Body of pancreas (tissue), 4 donors: Measurements from ENCODE around the gene SLC38A10. TPM values are rescaled to one million over a fixed set of nuclear protein-coding genes. Genes with fewer than 3 reads are reported as not detected.
A peak's percentile ranks its signal among the peaks of the same experiment; 100 is the strongest.

Experiments used
- ATAC-seq: fragments of 150-250 bp; one replicate; pipeline ENCODE4 v1.9.1; 2016
- DNase-seq, 4 donors: peaks; one replicate each; pipeline ENCODE4 v3.0.0-alpha.2; 2019
- H3K27ac ChIP-seq, 4 donors: fragments of 200-600 bp; sonication (generic); 1 replicate in 3 of 4; 2 replicates in 1 of 4; pipeline versions ENCODE4 v1.5.1 to v1.6.1; 2016 to 2019; ENCODE audit warnings: mild to moderate bottlenecking in 1 of 4, mixed read lengths in 1 of 4, moderate library complexity in 1 of 4
- H3K27me3 ChIP-seq, 2 donors: fragments of 200-600 bp; sonication (generic); one replicate each; pipeline ENCODE4 v1.6.0; 2016; ENCODE audit warnings: mild to moderate bottlenecking in 1 of 2
- H3K36me3 ChIP-seq, 2 donors: fragments of 200-600 bp; sonication (generic); replicated peaks in 1 of 2; 2 replicates each; pipeline ENCODE4 v1.5.1; 2016; ENCODE audit warnings: low read depth in 2 of 2; ENCODE audit not compliant: insufficient read depth in 1 of 2
- H3K4me1 ChIP-seq: fragments of 200-600 bp; sonication (generic); one replicate; pipeline ENCODE4 v1.6.0; 2016
- H3K4me3 ChIP-seq, 2 donors: fragments of 200-600 bp; sonication (generic); 1 replicate in 1 of 2; 2 replicates in 1 of 2; pipeline ENCODE4 v1.5.1; 2016 to 2019
- H3K9me3 ChIP-seq, 3 donors: fragments of 200-600 bp; sonication (generic); 1 replicate in 2 of 3; 2 replicates in 1 of 3; pipeline ENCODE4 v1.5.1; 2016
- POLR2A ChIP-seq, 3 donors: fragments of 450-650 bp; IDR thresholded peaks; one replicate each; pipeline ENCODE4 v1.6.1; 2016; ENCODE audit warnings: antibody characterized with exemption in 3 of 3, mild to moderate bottlenecking in 2 of 3
- WGBS, 2 donors: methylation state at CpG; one replicate each; pipeline ENCODE4 v1.1.5; 2017; 5-methylcytosine and 5-hydroxymethylcytosine counted together
- intact Hi-C: fragments of 100-400 bp; cut with DNase I; formaldehyde crosslinking; loops from one replicate; pipeline ENCODE4 v1.15.1; 2023
- total RNA-seq, 2 donors: library from RNA; depleted of rRNA; stranded (reverse); fragments of >200 nt; gene quantifications; one replicate each; pipeline ENCODE4 v1.1.0, GENCODE V29; 2016
- TF ChIP-seq, protein P1 (sequence below), 7 experiments: fragments of 450-650 bp in 4 of 7; fragments of 200-600 bp in 3 of 7; sonication (generic) in 3 of 7; IDR thresholded peaks; one replicate each; pipeline ENCODE4 v1.5.1; 2016 to 2019; ENCODE audit warnings: antibody characterized with exemption in 7 of 7

Gene SLC38A10
- total RNA-seq, 2 donors from 2014 or later, result 102 to 203 TPM

- ATAC-seq, result peak; percentile 75
- Histone ChIP-seq H3K4me3 (no peak overlapping the region), H3K27me3 (no peaks in the 10 kb centered on the region), H3K36me3 (peaks cover 18 to 30% of the 10 kb centered on the region in 2 donors), H3K4me1 (peaks cover 11% of the 10 kb centered on the region), H3K27ac (peak overlapping the region in 2 of 4 donors; percentile 55 to 57), H3K9me3 (no peaks in the 10 kb centered on the region)
- TF ChIP-seq, protein P1, sequence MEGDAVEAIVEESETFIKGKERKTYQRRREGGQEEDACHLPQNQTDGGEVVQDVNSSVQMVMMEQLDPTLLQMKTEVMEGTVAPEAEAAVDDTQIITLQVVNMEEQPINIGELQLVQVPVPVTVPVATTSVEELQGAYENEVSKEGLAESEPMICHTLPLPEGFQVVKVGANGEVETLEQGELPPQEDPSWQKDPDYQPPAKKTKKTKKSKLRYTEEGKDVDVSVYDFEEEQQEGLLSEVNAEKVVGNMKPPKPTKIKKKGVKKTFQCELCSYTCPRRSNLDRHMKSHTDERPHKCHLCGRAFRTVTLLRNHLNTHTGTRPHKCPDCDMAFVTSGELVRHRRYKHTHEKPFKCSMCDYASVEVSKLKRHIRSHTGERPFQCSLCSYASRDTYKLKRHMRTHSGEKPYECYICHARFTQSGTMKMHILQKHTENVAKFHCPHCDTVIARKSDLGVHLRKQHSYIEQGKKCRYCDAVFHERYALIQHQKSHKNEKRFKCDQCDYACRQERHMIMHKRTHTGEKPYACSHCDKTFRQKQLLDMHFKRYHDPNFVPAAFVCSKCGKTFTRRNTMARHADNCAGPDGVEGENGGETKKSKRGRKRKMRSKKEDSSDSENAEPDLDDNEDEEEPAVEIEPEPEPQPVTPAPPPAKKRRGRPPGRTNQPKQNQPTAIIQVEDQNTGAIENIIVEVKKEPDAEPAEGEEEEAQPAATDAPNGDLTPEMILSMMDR (IDR thresholded peaks at IDR 0.05), result peak in 6 of 7 experiments; percentile 22 to 65 (median 50)
- peak in 1 of 3 donors; percentile 19 for TF ChIP-seq POLR2A (IDR thresholded peaks at IDR 0.05)
- intact Hi-C loops, result loop anchor here (5.0 kb wide), 1 partner anchor 227 kb away; no protein-coding TSS in a partner anchor
- WGBS, 2 donors, result 40 to 42% methylated on average over 9 to 34 of the region's 35 CpGs
- peak; percentile 67 to 92 (median 88) for DNase-seq
Observed at GRCh38 chr17:81254955-81255717, 40.0 kb downstream of the SLC38A10 start.

DNA sequence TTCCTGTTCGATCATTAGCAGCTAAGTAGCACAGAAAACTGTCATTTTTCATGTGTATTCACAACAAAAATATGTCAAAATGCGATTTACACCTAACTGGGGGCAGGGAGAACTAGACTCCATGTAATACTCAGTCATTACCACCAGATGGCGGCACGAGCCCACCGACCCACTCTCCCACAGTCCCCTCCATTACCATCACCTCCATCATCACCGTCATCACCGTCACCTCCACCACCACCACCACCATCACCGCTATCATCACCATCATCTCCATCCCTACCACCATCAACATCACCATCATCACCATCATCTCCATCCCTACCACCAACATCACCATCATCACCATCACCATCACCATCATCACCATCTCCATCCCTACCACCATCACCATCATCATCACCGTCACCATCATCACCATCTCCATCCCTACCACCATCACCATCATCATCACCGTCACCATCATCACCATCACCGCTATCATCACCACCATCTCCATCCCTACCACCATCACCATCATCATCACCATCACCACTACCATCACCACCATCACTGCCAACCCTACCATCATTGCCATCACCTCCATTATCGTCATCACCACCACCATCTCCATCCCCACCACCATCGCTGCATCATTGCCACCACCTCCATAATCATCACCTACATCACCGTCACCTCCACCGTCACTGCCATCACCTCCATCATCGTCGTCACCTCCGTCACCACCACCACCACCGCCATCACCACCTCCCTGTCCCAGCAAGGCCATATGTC, 41.6 kb downstream of the SLC38A10 start:
- 60 to 70% methylated on average over 19 of the region's 19 CpGs for WGBS, 2 donors
- Histone ChIP-seq H3K27me3 (no peaks in the 10 kb centered on the region), H3K36me3 (peaks cover 7 to 21% of the 10 kb centered on the region in 2 donors), H3K4me3 (no peak overlapping the region), H3K4me1 (peaks cover 11% of the 10 kb centered on the region), H3K27ac (no peak overlapping the region), H3K9me3 (no peaks in the 10 kb centered on the region)
- intact Hi-C loops, result loop anchor here (5.0 kb wide), 1 partner anchor 229 kb away; no protein-coding TSS in a partner anchor
- peak; percentile 50 for ATAC-seq
- TF ChIP-seq, protein P1 (IDR thresholded peaks at IDR 0.05), result peak; percentile 62 to 98 (median 73)
- no peak for TF ChIP-seq POLR2A (IDR thresholded peaks at IDR 0.05)
- peak; percentile 40 to 51 (median 47) for DNase-seq

DNA sequence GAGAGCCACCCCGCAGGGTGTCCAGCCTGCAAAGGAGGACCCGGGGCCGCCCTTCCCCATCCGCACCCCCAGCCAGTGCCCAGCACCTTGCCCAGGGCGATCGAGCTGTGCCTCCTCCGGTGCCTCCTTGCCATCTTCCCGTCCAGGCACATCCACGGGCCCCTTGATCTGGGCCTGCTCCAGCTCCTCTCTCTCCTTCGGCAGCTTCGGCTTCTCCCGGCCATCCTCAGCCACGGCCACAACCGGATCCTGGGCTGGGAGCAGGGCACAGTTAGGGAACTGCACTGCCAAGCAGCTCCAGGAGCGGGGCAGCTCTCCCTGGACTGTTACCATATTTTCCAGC, 42.1 kb downstream of the SLC38A10 start:
- Histone ChIP-seq H3K4me3 (no peak overlapping the region), H3K9me3 (no peaks in the 10 kb centered on the region), H3K27ac (no peak overlapping the region), H3K36me3 (peaks cover 7 to 20% of the 10 kb centered on the region in 2 donors), H3K4me1 (peaks cover 11% of the 10 kb centered on the region), H3K27me3 (no peaks in the 10 kb centered on the region)
- WGBS, 2 donors, result 74 to 79% methylated on average over 15 of the region's 15 CpGs
- ATAC-seq (no peak), DNase-seq (no peak)
- TF ChIP-seq, protein P1 (IDR thresholded peaks at IDR 0.05), result no peak
- no peak for TF ChIP-seq POLR2A (IDR thresholded peaks at IDR 0.05)
- intact Hi-C loops, result loop anchor here (5.0 kb wide), 1 partner anchor 229 kb away; no protein-coding TSS in a partner anchor

GRCh38 chr17:81252326-81252986, 42.7 kb downstream of the SLC38A10 start:
- WGBS, 2 donors, result 87 to 93% methylated on average over 14 to 15 of the region's 15 CpGs
- Histone ChIP-seq H3K4me3 (no peak overlapping the region), H3K27me3 (no peaks in the 10 kb centered on the region), H3K27ac (no peak overlapping the region), H3K9me3 (no peaks in the 10 kb centered on the region), H3K36me3 (peaks cover 7 to 18% of the 10 kb centered on the region in 2 donors), H3K4me1 (peaks cover 11% of the 10 kb centered on the region)
- DNase-seq (no peak), ATAC-seq (no peak)
- TF ChIP-seq, protein P1 (IDR thresholded peaks at IDR 0.05), result no peak
- TF ChIP-seq POLR2A (IDR thresholded peaks at IDR 0.05), result no peak
- intact Hi-C loops, result loop anchor here (5.0 kb wide), 1 partner anchor 230 kb away; no protein-coding TSS in a partner anchor
